Right renal cortex interstitium (tissue), 3 donors: Measurements from ENCODE around the gene SMAD7. TPM values are rescaled to one million over a fixed set of nuclear protein-coding genes. Genes with fewer than 3 reads are reported as not detected.

Experiments used
- DNase-seq, 3 donors: peaks; one replicate each; pipeline ENCODE4 v3.0.0-alpha.2; 2013; ENCODE audit warnings: low read depth in 3 of 3, low spot score in 2 of 3
- polyA plus RNA-seq, 3 donors: library from polyadenylated mRNA; unstranded; fragments of 120-200 nt; gene quantifications; one replicate each; pipeline ENCODE4 v1.2.1, GENCODE V29; 2013; ENCODE audit not compliant: insufficient read length in 3 of 3

SMAD7 gene, protein sequence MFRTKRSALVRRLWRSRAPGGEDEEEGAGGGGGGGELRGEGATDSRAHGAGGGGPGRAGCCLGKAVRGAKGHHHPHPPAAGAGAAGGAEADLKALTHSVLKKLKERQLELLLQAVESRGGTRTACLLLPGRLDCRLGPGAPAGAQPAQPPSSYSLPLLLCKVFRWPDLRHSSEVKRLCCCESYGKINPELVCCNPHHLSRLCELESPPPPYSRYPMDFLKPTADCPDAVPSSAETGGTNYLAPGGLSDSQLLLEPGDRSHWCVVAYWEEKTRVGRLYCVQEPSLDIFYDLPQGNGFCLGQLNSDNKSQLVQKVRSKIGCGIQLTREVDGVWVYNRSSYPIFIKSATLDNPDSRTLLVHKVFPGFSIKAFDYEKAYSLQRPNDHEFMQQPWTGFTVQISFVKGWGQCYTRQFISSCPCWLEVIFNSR
- polyA plus RNA-seq: 10 to 100 TPM; 64.5 to 67.8 (median 65.1) TPM

DNA sequence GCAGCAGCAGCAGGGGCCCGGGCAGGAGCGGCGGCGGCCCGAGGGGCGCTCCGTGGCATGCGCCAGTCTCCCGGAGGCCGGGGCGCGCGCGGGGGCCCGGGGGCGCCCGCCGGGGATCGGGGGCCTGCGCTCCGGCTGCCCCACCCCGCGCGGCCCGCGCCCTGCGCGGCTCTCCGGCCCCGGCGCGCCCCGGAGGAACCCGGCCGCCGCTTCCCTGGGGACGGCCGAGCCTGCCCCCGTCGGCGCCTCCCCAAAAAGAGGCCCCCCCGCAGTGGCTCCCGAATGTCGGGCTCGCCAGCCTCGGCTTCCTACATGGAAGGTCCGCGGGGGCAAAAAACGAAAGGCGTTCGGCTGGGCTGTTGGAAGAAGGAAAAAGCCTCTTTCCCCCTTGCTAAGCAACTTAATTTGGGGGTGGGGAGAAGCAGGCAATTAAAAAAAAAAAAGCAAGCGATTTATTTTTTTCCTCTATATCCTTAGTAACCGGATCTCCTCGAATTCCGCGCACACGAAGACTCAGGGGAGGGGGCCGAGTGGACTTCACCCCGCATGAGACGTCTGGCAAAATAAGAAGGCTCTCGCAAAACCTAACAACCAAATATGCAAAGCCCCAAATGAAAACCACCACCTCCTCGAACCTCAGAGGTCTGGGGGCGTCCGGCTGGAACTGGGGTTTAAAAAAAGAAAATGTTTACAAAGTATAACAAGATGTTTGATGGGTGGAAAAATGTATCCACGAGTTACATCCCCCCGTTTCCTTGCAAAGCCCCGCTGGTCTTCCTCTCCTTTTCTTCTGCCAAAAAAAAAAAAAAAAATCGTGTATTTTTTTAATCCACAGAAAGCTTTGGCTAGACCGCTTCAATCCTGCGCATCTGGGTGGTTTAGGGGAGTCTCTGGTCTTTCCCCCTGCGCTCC, at the start of gene SMAD7:
SMAD7 (minus strand) TSS at position 430 of the 912 bp plus-strand sequence. CDS start 541 bp downstream, outside the sequence.
- no peak for DNase-seq

DNA sequence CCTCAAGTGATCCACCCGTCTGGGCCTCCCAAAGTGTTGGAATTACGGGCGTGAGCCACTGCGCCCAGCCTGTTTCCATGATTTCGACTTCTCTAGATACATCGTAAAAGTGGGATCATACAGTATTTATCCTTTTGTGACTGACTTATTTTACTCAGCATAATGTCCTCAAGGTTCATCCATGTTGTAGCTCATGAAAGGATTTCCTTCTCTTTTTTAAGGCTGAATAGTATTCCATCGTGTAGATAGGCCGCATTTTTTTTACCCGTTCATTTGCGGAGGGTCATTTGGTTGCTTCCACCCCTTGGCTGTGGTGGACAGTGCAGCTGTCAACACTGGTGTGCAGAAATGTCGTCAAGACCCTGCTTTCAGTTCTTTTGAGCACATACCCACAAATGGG, 48.8 kb upstream of the SMAD7 start:
- DNase-seq: no peak

DNA sequence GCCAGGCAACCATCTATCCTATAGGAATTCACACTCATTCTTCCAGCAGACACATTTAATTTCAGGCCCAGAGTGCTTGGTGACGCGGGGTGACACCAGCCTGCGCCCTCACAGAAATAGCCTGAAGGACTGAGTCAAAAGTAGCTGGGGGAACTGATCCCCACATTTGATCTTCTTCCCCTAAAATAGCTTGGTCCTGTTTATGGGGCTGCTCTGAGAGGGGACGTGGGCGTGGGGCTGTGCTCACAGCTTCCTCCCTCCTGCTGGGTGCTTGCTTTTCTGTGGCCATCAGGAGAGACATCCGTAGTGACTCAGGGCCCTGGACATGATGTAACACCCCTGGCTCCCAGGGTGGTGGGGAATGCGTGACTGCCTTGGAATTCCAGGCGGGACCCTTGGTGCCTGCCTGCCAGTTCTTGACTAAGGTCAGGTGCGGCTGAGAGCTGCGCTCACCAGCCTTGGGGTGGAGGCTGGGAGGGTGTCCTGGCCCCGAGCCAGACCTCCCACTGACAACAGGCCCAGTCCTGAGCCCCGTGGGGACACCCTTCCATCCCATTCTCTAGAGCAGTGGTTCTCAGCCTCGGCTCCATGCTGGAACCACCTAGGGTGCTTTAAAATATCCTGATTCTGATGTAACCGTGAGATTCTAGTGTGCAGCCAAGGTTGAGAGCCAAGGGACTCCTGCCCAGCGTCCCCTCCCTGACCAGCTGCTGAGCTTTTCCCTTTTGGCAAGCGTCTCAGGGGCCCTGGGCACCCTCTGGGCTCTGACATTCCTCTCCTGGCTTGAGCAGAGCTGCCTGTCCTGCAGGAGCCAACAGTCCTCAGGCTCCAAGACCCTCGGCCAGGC, 47.4 kb upstream of the SMAD7 start:
- DNase-seq: no peak

DNA sequence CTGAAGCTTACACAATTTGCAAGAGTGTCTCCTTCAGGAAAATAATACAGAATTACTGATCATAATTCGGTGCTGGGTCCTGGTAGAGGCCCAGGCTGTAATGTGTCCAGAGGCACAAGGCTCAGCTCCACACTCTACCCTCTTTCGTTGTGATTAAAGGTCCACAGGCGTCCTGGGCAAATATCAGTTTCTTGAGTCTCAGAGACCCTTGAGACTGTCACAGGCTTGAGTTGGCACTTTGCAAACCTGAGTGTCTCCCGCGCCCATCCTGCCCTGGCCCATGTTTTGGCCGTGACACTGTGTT, 46.9 kb upstream of the SMAD7 start:
- no peak for DNase-seq

DNA sequence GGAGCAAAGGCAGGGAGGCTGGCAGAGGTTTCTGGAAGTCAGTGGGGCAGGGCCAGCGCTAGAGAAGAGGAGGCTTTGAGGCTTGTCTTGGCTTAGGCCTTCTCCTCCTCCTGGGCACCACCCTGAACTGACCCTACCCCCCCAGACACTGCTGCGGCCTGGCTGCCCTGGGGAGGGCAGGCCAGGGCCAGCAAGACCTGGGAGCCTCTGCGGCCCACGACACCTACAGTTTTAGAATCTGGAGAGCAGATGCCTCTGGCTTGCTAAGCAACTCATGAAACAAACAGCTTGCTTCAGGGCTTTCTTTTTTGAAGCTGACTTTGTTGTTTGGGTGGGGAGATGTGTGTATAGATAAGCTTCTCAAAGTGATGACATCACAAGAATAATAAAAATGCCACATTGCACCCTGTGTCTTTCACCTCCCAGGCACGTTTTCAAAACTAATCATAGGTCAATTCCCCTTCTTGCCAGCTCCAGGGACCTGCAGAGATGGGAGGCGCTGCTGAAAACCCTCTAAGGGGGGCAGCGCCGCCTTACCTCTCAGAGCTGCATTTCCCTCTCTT, 46.2 kb upstream of the SMAD7 start:
- no peak for DNase-seq

DNA sequence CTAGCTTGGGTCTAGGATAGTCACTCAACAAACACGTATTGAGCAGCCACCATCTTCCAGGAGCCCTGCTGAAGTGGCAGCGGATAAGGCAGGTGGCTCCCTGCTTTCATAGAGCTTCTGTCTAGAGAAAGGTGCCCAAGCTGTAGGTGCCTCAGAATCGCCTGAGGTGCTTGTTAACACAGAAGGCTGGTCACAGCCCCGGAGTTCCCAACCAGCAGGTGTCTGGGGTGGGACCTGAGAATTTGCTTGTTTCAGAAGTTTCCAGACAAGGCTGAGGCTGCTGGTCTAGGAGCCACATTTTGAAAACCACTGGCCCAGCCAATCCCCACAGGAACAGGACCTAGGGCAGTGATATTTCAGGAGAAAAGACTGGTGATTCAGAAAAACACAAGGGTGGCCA, 45.3 kb upstream of the SMAD7 start:
- DNase-seq: no peak

DNA sequence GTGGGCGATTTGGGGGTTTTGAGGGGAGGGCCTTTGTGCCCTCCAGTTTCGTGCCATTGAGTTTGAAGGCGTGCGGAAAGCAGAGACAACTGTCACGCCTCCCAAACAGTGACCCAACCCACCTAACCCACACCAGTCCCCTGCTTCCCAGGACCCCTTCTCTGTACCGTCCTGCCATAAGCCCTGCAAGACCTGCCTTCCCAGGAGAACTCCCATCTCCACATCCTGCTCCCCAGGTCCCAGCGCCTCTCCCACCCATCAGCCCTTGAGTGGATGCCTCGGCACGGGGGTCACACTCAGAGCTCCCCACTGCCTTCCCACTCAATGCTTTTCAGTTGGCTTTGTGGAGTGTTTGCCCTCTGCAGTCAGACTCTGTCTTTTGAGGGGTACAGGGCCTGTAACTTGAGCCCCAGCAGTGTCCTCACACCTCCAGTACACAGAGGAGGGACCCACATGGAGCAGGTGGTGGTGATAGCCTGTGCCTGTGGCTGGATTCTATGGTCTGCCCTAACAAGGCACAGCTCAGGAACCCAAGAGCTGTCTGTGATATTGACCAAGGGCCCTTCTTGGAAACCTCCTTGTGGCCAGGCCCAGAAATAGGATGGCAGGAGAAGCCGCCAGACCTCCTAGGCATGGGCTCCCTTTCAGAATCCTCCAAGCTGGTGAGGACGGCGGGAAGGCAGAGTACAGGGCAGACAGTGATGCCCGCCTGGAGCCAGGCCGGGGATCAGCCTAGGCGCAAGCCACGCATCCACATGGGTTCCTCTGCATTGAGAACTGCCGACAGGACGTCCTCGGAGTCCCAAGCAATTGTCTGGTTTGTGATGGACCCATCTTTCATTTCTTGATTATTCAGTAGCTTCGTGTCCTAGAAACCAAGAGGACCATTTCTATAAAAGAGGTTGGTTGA, 44.4 kb upstream of the SMAD7 start:
- no peak for DNase-seq

DNA sequence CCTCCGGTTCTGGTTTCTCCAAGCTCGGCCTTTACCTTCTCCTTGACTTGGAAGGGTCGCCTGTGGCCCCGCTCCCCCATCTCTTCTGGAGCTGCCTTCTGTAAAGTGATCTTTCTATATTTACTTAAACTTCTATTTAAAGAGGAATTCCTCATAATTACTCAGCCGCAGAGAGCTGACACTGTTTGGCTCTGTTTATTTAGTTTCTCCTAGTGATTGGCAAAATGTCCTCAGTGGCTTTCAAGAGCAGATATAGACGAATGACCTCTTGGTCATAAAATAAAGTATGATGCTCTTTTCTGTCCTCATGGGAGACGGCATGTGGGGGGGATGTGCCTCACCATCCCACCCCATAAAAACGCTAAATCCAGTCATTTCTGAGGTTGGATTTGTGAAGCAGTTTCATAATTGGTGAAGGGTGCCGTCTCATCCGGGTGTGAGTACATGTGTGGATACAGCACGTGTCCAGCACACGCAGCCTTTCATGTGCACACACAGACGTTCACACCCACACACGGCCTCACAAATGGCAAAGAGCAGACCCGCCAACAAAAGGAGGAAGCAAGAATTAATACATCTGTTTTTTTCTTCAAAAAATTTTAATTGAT, 43.4 kb upstream of the SMAD7 start:
- no peak for DNase-seq

DNA sequence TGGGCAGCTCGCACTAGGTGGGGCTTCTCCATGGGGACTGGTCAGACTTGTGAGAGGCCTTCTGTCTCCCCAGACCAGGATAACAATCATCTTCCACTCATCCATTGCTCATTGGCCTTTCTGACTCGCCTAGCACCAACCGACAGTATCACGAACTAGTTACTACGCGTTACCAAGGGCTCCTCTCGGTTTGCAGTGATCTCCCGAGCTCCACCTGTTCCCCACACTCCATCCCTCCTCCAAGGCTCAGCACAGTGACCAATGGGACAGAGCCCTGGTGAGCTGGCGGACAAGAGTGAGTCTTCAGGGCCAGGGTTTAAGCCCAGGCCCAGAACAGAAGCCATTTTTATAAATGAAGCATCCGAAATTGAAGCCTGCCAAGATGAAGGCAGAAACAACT, 42.8 kb upstream of the SMAD7 start:
- DNase-seq: no peak

DNA sequence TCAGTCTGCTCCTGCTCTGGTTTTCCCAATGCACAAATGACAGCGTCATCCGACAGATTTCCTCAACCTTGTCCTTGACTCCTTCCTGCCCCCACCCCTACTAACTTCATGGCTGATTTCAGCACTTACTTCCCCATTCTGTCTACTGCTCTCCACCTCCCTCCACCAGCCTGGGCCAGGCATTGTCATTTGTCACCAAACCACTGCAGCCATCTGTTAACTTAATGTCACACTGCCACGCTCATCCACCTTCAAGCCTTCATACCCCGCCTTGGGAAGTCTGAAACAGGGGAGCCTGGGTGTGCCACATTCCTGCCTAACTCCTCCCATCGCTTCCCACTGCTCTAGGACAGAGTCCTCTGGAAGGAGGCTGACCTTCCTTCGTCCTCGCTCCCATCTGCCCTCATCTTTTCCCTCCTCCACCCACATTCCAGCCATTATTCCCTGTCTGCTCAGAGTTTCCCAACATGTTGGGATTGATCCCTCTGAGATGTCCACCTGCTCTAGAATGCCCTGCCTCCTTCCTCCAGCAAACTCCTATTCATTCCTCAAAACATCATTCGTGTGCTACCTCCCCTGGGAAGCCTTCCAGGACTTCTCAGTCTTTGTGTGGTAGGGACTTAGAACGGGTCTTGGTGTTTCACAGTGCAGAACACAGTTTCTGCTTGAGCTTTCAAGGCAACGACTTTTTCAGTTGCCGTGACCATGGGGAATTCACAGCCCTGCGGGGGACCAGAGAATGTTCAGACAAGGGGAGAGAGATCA, 42.2 kb upstream of the SMAD7 start:
- no peak for DNase-seq

DNA sequence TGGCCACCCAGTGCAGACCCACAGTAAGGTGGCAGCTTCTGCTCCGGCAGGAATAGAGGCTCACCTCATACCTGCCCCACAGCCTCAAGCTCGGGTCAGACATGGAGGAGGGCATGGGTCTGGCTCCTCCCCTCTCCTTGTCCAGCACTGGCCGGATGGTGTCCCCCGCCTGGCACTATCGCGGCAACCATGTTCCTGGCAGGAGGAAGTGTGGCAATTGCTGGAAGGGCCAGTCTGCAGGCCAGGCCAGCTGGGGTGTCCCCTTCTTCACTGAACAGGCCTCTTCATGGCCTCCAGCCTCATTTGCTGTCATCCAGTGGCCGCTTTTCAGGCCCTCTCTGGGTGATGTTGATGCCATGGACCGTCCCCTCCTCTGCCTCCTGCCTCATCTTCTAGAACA, 41.4 kb upstream of the SMAD7 start:
- DNase-seq: no peak

DNA sequence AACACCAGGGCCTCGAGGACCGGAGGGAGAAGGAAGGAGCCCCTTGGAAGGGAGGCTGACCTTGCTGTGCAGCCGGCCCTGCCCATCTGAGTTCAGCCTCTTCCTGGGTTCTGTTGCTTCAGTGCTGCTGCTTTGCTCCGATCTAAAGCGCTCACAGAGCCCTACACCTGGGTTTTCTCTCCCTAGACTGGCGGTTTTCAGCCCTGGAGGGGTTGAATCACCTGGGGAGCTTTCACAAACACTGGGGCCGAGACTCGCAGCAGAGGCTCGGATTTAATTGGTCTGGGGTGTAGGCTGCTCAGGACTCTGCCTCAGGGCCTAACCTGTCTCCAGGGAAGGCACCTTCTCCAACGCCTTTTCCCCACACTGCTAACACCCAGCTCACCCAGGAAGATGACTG, 40.9 kb upstream of the SMAD7 start:
- no peak for DNase-seq

DNA sequence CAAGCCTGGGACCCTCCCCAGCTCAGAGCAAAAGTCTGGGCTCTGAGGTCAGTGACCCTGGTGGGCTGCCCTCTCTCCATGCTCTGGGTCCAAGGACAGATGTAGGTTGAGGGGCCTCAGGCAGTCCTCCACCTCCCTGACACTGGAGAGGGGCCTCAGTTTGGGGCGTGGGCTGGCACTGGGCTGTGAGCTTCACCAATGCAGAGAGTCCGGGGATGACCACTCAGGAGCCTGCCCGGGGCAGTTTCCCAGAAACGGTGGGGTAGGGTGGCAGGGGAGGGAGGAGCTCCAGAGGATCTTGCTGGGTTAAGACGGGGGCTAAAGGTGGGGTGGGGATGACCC, 40.5 kb upstream of the SMAD7 start:
- no peak for DNase-seq

DNA sequence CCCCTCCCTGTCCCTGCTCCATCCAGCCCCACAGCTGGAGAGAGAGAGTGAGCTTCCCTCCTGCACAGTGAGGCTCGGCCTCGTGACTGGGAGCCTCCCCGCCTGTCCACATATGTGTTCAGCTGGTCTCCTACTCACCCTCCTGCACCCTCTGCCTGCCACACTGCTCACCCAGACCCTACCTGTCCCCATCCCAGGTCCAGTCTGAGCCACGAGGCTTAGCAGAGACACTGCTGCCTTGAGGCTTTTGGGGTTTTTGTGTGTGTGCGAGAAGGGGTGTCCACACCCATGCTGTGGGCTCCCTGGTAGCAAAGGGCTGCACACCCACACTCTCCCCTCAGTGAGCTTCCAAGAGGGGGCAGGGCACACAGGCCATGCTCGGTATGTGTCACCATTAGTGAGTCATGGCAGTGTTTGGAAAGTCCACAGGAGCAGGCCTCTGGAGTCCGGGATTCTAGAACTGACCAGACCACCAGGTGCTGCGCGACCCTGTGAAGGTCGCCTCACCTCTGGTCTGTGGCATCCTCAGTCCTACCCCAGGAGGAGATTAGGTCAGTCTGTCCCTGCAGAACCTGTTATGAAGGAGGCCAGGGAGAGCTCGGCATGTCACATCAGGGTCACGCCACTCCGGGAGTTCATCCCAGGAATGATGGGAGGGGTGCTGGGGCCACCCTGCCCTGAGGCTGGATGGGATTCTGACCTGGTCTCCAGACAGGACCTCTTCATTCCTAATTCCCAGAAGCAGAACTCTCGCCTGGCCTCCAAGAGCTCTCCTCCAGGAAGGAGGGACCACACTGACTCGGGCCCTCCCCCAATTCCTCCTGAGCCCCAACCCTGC, 39.9 kb upstream of the SMAD7 start:
- no peak for DNase-seq

DNA sequence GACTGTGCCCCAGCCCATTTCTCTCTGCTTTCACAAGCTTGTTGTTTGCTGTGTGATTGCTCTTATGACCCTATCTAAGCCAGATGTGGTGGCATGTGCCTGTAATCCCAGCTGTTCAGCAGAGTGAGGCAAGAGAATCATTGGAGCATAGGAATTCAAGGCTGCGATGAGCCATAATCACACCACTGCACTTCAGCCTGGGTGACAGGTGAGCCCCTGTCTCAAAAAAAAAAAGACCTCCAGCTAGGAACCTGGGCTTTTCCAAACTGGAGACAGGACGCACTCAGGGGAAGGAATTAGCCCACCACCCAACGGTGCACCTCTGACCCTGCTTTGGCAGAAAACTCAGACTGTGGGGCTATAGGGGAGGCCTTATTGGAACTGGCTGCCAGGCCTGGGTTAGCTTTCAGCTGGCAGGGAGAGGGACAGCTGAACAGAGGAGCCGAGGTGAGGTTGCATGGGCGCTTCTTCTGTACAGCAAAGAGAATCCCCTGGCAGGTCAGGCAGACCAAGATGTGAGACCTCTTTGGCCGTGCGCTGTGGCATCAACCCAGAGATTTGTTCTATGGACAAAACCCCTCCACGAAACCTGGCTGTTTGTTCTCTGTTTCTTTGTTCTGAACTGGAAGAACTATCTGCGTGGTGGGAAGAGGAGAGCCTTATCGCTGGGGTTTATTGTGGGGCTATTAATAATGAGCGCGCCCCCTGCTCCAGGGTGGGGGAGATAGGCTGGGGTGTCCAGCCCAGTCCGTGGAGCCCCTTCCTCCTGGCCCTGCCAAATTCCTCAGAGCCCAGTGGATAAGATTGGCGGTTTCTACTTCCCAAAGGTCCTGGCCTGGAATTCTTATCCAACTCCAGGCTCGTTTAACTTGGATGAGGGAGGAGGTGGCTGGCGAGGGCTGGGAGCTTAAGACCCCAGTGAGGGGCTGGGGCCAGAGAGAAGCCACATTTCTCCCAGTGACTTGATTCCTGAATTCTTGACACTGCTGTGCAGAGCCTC, 38.8 kb upstream of the SMAD7 start:
- no peak for DNase-seq

DNA sequence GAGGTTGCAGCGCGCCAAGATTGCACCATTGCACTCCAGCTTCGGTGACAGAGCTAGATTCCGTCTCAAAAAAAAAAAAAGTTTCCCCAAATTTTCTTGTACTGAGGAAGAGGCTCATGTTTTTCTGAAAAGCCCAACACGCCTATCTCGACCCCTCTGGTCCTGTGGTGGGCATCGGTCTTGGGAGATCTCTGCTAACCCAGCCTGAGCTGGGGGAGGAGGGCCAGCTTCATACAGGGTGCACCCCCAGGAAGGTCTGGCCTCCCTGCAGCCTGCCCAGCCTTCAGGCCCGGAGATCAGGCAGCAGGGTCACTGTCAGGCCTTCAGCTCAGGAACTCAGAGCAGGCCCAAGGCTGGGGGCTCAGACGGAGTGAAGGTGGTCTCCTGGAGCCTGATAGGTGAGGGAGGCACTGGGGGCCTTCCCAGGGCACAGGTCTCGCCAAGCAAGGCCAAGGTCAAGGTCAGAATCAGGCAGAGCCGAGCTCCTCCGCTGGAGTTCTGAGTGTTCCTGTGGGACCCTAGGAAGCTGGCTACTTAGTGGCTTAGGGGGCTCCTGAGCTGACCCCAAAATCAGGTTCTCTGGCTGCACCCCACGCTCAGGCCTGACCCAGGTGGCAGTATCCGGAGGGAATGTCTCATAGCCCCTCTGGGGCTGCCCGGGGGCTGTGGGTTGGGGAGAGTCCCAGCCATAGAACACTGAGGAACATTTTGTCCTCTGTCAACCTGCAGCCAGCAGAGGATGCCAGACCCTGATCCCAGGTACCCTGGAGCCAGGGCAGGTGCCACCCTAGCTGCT, 37.9 kb upstream of the SMAD7 start:
- no peak for DNase-seq
